HepG2 (cell line): ENCODE measurements around the gene SDR39U1. TPM values are rescaled to one million over a fixed set of nuclear protein-coding genes. Genes with fewer than 3 reads are reported as not detected.
A peak's percentile ranks its signal among the peaks of the same experiment; 100 is the strongest.

Experiments used
- BRD4 ChIP-seq: sonication (generic); formaldehyde crosslinking; IDR thresholded peaks from 2 replicates; pipeline ENCODE4 v1.4.0; 2020; ENCODE audit warnings: missing genetic modification reagents
- CEBPG ChIP-seq: IDR thresholded peaks from 2 replicates; pipeline ENCODE4 v1.6.1; 2016
- CENPT ChIP-seq: sonication (generic); formaldehyde crosslinking; IDR thresholded peaks from 2 replicates; pipeline ENCODE4 v1.8.0; 2022; ENCODE audit warnings: low read depth, mild to moderate bottlenecking, moderate library complexity, missing genetic modification reagents
- ETS1 ChIP-seq: sonication (generic); formaldehyde crosslinking; IDR thresholded peaks from 2 replicates; pipeline ENCODE4 v1.4.0; 2020; ENCODE audit warnings: missing genetic modification reagents
- GATAD1 ChIP-seq: IDR thresholded peaks from 2 replicates; pipeline ENCODE4 v1.6.1; 2016; ENCODE audit warnings: missing genetic modification reagents, missing compliant biosample characterization
- GTF2F1 ChIP-seq: fragments of 150-350 bp; IDR thresholded peaks from 2 replicates; pipeline ENCODE4 v1.6.1; 2014; ENCODE audit warnings: low read length
- HDAC2 ChIP-seq: sonication (generic); formaldehyde crosslinking; IDR thresholded peaks from 2 replicates; pipeline ENCODE4 v1.4.0; 2020; ENCODE audit warnings: missing genetic modification reagents
- MAFG ChIP-seq: sonication (generic); formaldehyde crosslinking; IDR thresholded peaks from 2 replicates; pipeline ENCODE4 v1.5.1; 2020; ENCODE audit warnings: mild to moderate bottlenecking, missing genetic modification reagents
- POGZ ChIP-seq: sonication (generic); formaldehyde crosslinking; IDR thresholded peaks from 2 replicates; pipeline ENCODE4 v1.4.0; 2020; ENCODE audit warnings: mild to moderate bottlenecking, missing genetic modification reagents
- RXRB ChIP-seq: IDR thresholded peaks from 2 replicates; pipeline ENCODE4 v1.6.1; 2016; ENCODE audit warnings: borderline replicate concordance, missing genetic modification reagents, missing compliant biosample characterization
- TCF12 ChIP-seq, 2 experiments: fragments of 450-650 bp in 1 of 2; sonication (generic) in 1 of 2; formaldehyde crosslinking in 1 of 2; IDR thresholded peaks; 2 replicates each; pipeline versions ENCODE4 v1.6.1 to v1.8.0; 2017 to 2022; ENCODE audit warnings: antibody characterized with exemption in 1 of 2, mild to moderate bottlenecking in 1 of 2, missing genetic modification reagents in 1 of 2, moderate library complexity in 1 of 2
- TSC22D2 ChIP-seq: sonication (generic); formaldehyde crosslinking; IDR thresholded peaks from 2 replicates; pipeline ENCODE4 v1.5.1; 2020; ENCODE audit warnings: missing genetic modification reagents, mild to moderate bottlenecking, borderline replicate concordance
- ZBTB37 ChIP-seq: sonication (generic); formaldehyde crosslinking; IDR thresholded peaks from 2 replicates; pipeline ENCODE4 v1.4.0; 2020; ENCODE audit warnings: mild to moderate bottlenecking, missing genetic modification reagents
- ZFP36L1 ChIP-seq: sonication (generic); formaldehyde crosslinking; IDR thresholded peaks from 2 replicates; pipeline ENCODE4 v1.8.0; 2022; ENCODE audit warnings: mild to moderate bottlenecking, missing genetic modification reagents, moderate library complexity
- ZFP37 ChIP-seq: sonication (generic); formaldehyde crosslinking; IDR thresholded peaks from 2 replicates; pipeline ENCODE4 v1.4.0; 2020; ENCODE audit warnings: missing genetic modification reagents, borderline replicate concordance
- ZKSCAN1 ChIP-seq: fragments of 150-350 bp; IDR thresholded peaks from 2 replicates; pipeline ENCODE4 v1.6.1; 2014; ENCODE audit warnings: low read length
- ZMYM2 ChIP-seq: sonication (generic); formaldehyde crosslinking; IDR thresholded peaks from 2 replicates; pipeline ENCODE4 v1.8.0; 2022; ENCODE audit warnings: mild to moderate bottlenecking, missing genetic modification reagents
- ZNF121 ChIP-seq: sonication (generic); formaldehyde crosslinking; IDR thresholded peaks from 2 replicates; pipeline ENCODE4 v1.5.0; 2020; ENCODE audit warnings: mild to moderate bottlenecking, missing genetic modification reagents
- ZNF20 ChIP-seq: sonication (generic); formaldehyde crosslinking; IDR thresholded peaks from 2 replicates; pipeline ENCODE4 v1.4.0; 2020; ENCODE audit warnings: mild to moderate bottlenecking, moderate library complexity, missing genetic modification reagents
- ZNF280B ChIP-seq: sonication (generic); formaldehyde crosslinking; IDR thresholded peaks from 2 replicates; pipeline ENCODE4 v1.5.0; 2020; ENCODE audit warnings: missing genetic modification reagents, mild to moderate bottlenecking, borderline replicate concordance
- ZNF280D ChIP-seq: sonication (generic); formaldehyde crosslinking; IDR thresholded peaks from 2 replicates; pipeline ENCODE4 v1.5.1; 2020; ENCODE audit warnings: mild to moderate bottlenecking, missing genetic modification reagents
- ZNF552 ChIP-seq: sonication (generic); formaldehyde crosslinking; IDR thresholded peaks from 2 replicates; pipeline ENCODE4 v1.9.0; 2022; ENCODE audit warnings: missing genetic modification reagents, mild to moderate bottlenecking, borderline replicate concordance
- ZNF644 ChIP-seq: IDR thresholded peaks from 2 replicates; pipeline ENCODE4 v1.6.1; 2016; ENCODE audit warnings: low read depth
- polyA plus RNA-seq, 8 experiments: library from polyadenylated mRNA; depleted of rRNA in 3 of 8; stranded (reverse) in 7 of 8; unstranded in 1 of 8; fragments of >200 nt; fragmentation: Illumina TruSeq in 4 of 8; extraction: Trizol in 4 of 8; gene quantifications; 2 replicates each; pipeline versions ENCODE4 v1.2.1 to v1.2.3, GENCODE V29; 2011 to 2016; ENCODE audit warnings: low read depth in 4 of 8, missing spikeins in 1 of 8, mixed read lengths in 1 of 8; ENCODE audit not compliant: insufficient read depth in 1 of 8
- total RNA-seq, 5 experiments: library from RNA; depleted of rRNA; stranded (reverse); fragments of >200 nt; fragmentation: Illumina TruSeq; extraction: Trizol; gene quantifications; 2 replicates each; pipeline ENCODE4 v1.2.3, GENCODE V29; 2016; ENCODE audit warnings: low read depth in 1 of 5

Gene SDR39U1
- total and polyA plus RNA-seq, 2 of the 13 experiments (the other 11 are each of a cell fraction or from before 2014, with no cell fraction given) = 34.4 to 129 TPM

- TF ChIP-seq ZBTB37 (CRISPR knock-in tag) = no peak
- TF ChIP-seq CENPT = no peak
- peak; percentile 79 for TF ChIP-seq GATAD1 (CRISPR knock-in tag)
- no peak for TF ChIP-seq ZKSCAN1
- no peak for TF ChIP-seq BRD4 (CRISPR knock-in tag)
- peak; percentile 75 for TF ChIP-seq HDAC2 (CRISPR knock-in tag)
- peak; percentile 84; the same call in 1 of the 2 replicates for TF ChIP-seq ZNF20 (CRISPR knock-in tag)
- TF ChIP-seq POGZ (CRISPR knock-in tag) = peak; percentile 82
- TF ChIP-seq ETS1 (CRISPR knock-in tag) = no peak
- TF ChIP-seq ZNF280D (CRISPR knock-in tag) = peak; percentile 88
- no peak for TF ChIP-seq ZFP37 (CRISPR knock-in tag)
- peak; percentile 68; the same call in 1 of the 2 replicates for TF ChIP-seq TSC22D2
- TF ChIP-seq TCF12 (IDR thresholded peaks at IDR 0.05) = no peak
- TF ChIP-seq TCF12 (CRISPR knock-in tag; IDR thresholded peaks at IDR 0.05) = peak; percentile 89; the same call in 1 of the 2 replicates
- peak; percentile 64; the same call in 1 of the 2 replicates for TF ChIP-seq GTF2F1
- no peak for TF ChIP-seq ZNF280B (CRISPR knock-in tag)
- TF ChIP-seq ZNF121 (CRISPR knock-in tag) = no peak
- 0 out of 2 replicates have a peak, but pooled peaks have one; percentile 68 for TF ChIP-seq ZMYM2 (CRISPR knock-in tag)
- TF ChIP-seq CEBPG (CRISPR knock-in tag) = peak; percentile 64
- TF ChIP-seq ZNF644 (CRISPR knock-in tag) = no peak; the same call in 1 of the 2 replicates
- TF ChIP-seq ZFP36L1 (CRISPR knock-in tag) = no peak
- TF ChIP-seq ZNF552 (CRISPR knock-in tag) = no peak
- TF ChIP-seq MAFG (CRISPR knock-in tag) = no peak
- TF ChIP-seq RXRB = peak; percentile 67; the same call in 1 of the 2 replicates
These were observed 13.0 kb downstream of the SDR39U1 start, which contains the start of the genes CBLN3 and KHNYN (continued) for GRCh38 chr14:24429395-24430142.
